Sigmoid colon (tissue), 4 donors: ENCODE measurements around the gene RAB15.

Experiments used
- CTCF ChIP-seq, 4 experiments: fragments of 450-650 bp in 3 of 4; fragments of 200-600 bp in 1 of 4; IDR thresholded peaks; one replicate each; pipeline ENCODE4 v1.5.1; 2016 to 2019; ENCODE audit warnings: antibody characterized with exemption in 4 of 4, mild to moderate bottlenecking in 3 of 4, moderate library complexity in 2 of 4
- EP300 ChIP-seq, 4 donors: sonication (generic); formaldehyde crosslinking; IDR thresholded peaks; one replicate each; pipeline ENCODE4 v1.6.1; 2017; ENCODE audit warnings: antibody characterized with exemption in 4 of 4
- POLR2A ChIP-seq, 2 donors: fragments of 450-650 bp; IDR thresholded peaks; one replicate each; pipeline ENCODE4 v1.6.1; 2016; ENCODE audit warnings: antibody characterized with exemption in 2 of 2, mild to moderate bottlenecking in 2 of 2, moderate library complexity in 2 of 2
- POLR2AphosphoS5 ChIP-seq, 4 donors: sonication (generic); formaldehyde crosslinking; IDR thresholded peaks; one replicate each; pipeline ENCODE4 v1.6.1; 2017; ENCODE audit warnings: antibody characterized with exemption in 4 of 4

- TF ChIP-seq EP300 (IDR thresholded peaks at IDR 0.05) (no peak), CTCF (IDR thresholded peaks at IDR 0.05) (no peak), POLR2AphosphoS5 (IDR thresholded peaks at IDR 0.05) (no peak), POLR2A (IDR thresholded peaks at IDR 0.05) (no peak)
Measured at GRCh38 chr14:64953310-64953654, 18.9 kb downstream of the RAB15 start.
